Thyroid gland (tissue), 4 donors: ENCODE results near the gene SMKR1. TPM values are rescaled to one million over a fixed set of nuclear protein-coding genes. Genes with fewer than 3 reads are reported as not detected.

Experiments used
- DNase-seq, 2 donors: peaks; one replicate each; pipeline ENCODE4 v3.0.0-alpha.2; 2019
- H3K27ac ChIP-seq, 3 donors: fragments of 200-600 bp; sonication (generic); 1 replicate in 2 of 3; 2 replicates in 1 of 3; pipeline ENCODE4 v1.5.1; 2016 to 2019; ENCODE audit warnings: mild to moderate bottlenecking in 1 of 3, moderate library complexity in 1 of 3
- H3K27me3 ChIP-seq: fragments of 200-600 bp; sonication (generic); one replicate; pipeline ENCODE4 v1.5.1; 2019
- H3K36me3 ChIP-seq, 2 donors: fragments of 200-600 bp; sonication (generic); one replicate each; pipeline ENCODE4 v1.5.1; 2016 to 2019
- H3K4me1 ChIP-seq, 2 donors: fragments of 200-600 bp; sonication (generic); one replicate each; pipeline ENCODE4 v1.5.1; 2017 to 2019
- H3K4me3 ChIP-seq, 3 donors: fragments of 200-600 bp; sonication (generic); replicated peaks in 1 of 3; 1 replicate in 2 of 3; 2 replicates in 1 of 3; pipeline ENCODE4 v1.5.1; 2016; ENCODE audit warnings: mild to moderate bottlenecking in 1 of 3
- H3K9me3 ChIP-seq: fragments of 200-600 bp; sonication (generic); one replicate; pipeline ENCODE4 v1.5.1; 2017
- CTCF ChIP-seq, 6 experiments: fragments of 200-600 bp in 3 of 6; fragments of 450-650 bp in 3 of 6; sonication (generic) in 3 of 6; IDR thresholded peaks; one replicate each; pipeline ENCODE4 v1.5.1; 2016 to 2019; ENCODE audit warnings: antibody characterized with exemption in 6 of 6, mild to moderate bottlenecking in 2 of 6, inconsistent platforms in 1 of 6, moderate library complexity in 1 of 6
- POLR2A ChIP-seq, 2 donors: fragments of 450-650 bp; IDR thresholded peaks; one replicate each; pipeline ENCODE4 v1.6.1; 2017; ENCODE audit warnings: antibody characterized with exemption in 2 of 2, mild to moderate bottlenecking in 2 of 2, moderate library complexity in 1 of 2
- WGBS, 2 donors: methylation state at CpG; one replicate each; pipeline ENCODE4 v1.1.5; 2017; 5-methylcytosine and 5-hydroxymethylcytosine counted together
- intact Hi-C: fragments of 100-400 bp; cut with DNase I; formaldehyde crosslinking; loops from one replicate; pipeline ENCODE4 v1.15.1; 2023
- total RNA-seq, 4 donors: library from RNA; depleted of rRNA; stranded (reverse); fragments of >200 nt; gene quantifications; one replicate each; pipeline ENCODE4 v1.2.3, GENCODE V29; 2016

Gene SMKR1
- total RNA-seq, 4 donors from 2014 or later: 0.56 to 2.7 (median 1.1) TPM

- DNase-seq: no peak
- Histone ChIP-seq H3K4me3 (no peak overlapping the region), H3K36me3 (no peaks in the 10 kb centered on the region), H3K27ac (no peak overlapping the region), H3K9me3 (no peaks in the 10 kb centered on the region), H3K4me1 (no peaks in the 10 kb centered on the region), H3K27me3 (no peaks in the 10 kb centered on the region)
- WGBS, 2 donors: 85 to 86% methylated on average over 10 of the region's 10 CpGs
- TF ChIP-seq POLR2A (IDR thresholded peaks at IDR 0.05): no peak
- TF ChIP-seq CTCF (IDR thresholded peaks at IDR 0.05): no peak
- intact Hi-C loops: no loop called here
These were observed 11.2 kb downstream of the SMKR1 start for GRCh38 chr7:129513546-129513945.

- Histone ChIP-seq H3K36me3 (no peaks in the 10 kb centered on the region), H3K27ac (no peak overlapping the region), H3K27me3 (no peaks in the 10 kb centered on the region), H3K4me1 (no peaks in the 10 kb centered on the region), H3K4me3 (no peak overlapping the region), H3K9me3 (no peaks in the 10 kb centered on the region)
- DNase-seq: no peak
- no peak for TF ChIP-seq POLR2A (IDR thresholded peaks at IDR 0.05)
- no peak for TF ChIP-seq CTCF (IDR thresholded peaks at IDR 0.05)
- intact Hi-C loops: no loop called here
- WGBS, 2 donors: 44 to 62% methylated on average over 4 of the region's 4 CpGs
These were observed 12.4 kb downstream of the SMKR1 start for GRCh38 chr7:129514683-129515082.

GRCh38 chr7:129515381-129515780 lies 13.1 kb downstream of the SMKR1 start:
- 76 to 78% methylated on average over 4 of the region's 4 CpGs for WGBS, 2 donors
- Histone ChIP-seq H3K27ac (no peak overlapping the region), H3K4me1 (no peaks in the 10 kb centered on the region), H3K36me3 (no peaks in the 10 kb centered on the region), H3K9me3 (no peaks in the 10 kb centered on the region), H3K27me3 (no peaks in the 10 kb centered on the region), H3K4me3 (no peak overlapping the region)
- intact Hi-C loops: no loop called here
- DNase-seq: no peak
- TF ChIP-seq POLR2A (IDR thresholded peaks at IDR 0.05): no peak
- no peak for TF ChIP-seq CTCF (IDR thresholded peaks at IDR 0.05)

GRCh38 chr7:129517931-129518330 lies 15.6 kb downstream of the SMKR1 start:
- Histone ChIP-seq H3K4me1 (no peaks in the 10 kb centered on the region), H3K27ac (no peak overlapping the region), H3K36me3 (no peaks in the 10 kb centered on the region), H3K27me3 (no peaks in the 10 kb centered on the region), H3K4me3 (no peak overlapping the region), H3K9me3 (no peaks in the 10 kb centered on the region)
- WGBS, 2 donors: 82 to 83% methylated on average over 6 of the region's 6 CpGs
- TF ChIP-seq POLR2A (IDR thresholded peaks at IDR 0.05) (no peak), CTCF (IDR thresholded peaks at IDR 0.05) (no peak)
- intact Hi-C loops: no loop called here
- no peak for DNase-seq

- WGBS, 2 donors: 31 to 33% methylated on average over 5 of the region's 5 CpGs
- H3K27me3 ChIP-seq: no peaks in the 10 kb centered on the region
- no peak for DNase-seq
- no peak overlapping the region for H3K27ac ChIP-seq
- H3K9me3 ChIP-seq: no peaks in the 10 kb centered on the region
- H3K36me3 ChIP-seq: no peaks in the 10 kb centered on the region
- TF ChIP-seq CTCF (IDR thresholded peaks at IDR 0.05): no peak
- TF ChIP-seq POLR2A (IDR thresholded peaks at IDR 0.05): no peak
- no peaks in the 10 kb centered on the region for H3K4me1 ChIP-seq
- intact Hi-C loops: no loop called here
- H3K4me3 ChIP-seq: no peak overlapping the region
These were observed 17.1 kb downstream of the SMKR1 start for GRCh38 chr7:129519464-129519863.
